HG02623 (cell line): ENCODE data around the gene TPST1.

Source experiments
- ATAC-seq: cut with Tn5 transposase; IDR thresholded peaks from one replicate; pipeline ENCODE4 v1.9.1; 2021; ENCODE audit warnings: moderate library complexity; ENCODE audit not compliant: unreplicated experiment

The TPST1 gene

DNA sequence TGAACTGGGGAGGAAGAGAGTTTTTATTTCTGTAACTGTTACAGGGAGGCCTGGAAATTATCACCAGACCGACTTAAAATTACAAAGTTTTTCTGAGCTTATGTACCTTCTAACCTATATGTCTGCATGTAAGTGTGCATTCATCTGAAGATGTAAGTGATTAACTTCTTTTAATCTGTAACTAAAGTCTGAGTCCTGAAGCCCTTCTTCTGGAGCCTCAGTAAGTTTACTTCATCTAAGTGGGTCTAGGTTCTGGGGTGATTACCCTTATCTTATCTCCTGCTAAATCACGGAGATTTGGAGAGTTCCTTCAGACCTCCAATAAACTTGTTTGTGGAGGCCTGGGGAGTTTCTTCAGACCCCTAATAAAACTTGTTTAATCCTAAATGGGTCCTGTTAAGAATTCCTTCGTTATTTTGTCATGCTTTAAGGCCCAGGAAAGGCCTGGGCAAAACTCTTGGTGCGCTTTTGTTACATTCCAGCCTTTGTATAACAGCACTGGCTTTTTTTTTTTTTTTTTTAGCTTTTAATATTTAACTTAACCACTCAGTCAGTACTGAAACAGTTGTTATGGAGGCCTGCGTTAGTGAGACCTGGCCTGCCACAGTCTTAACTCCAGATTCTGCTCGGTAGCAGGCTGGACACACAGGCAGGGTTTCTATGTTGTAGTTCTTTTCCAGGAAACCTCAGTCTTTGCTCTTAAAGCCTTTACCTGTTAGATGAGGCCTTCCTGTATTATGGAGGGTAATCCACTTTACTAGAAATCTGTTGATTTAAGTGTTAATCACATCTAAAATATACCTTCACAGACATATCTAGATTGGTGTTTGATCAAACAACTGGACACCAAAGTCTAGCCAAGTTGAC, 33.0 kb downstream of the TPST1 start:
- ATAC-seq, result no peak

DNA sequence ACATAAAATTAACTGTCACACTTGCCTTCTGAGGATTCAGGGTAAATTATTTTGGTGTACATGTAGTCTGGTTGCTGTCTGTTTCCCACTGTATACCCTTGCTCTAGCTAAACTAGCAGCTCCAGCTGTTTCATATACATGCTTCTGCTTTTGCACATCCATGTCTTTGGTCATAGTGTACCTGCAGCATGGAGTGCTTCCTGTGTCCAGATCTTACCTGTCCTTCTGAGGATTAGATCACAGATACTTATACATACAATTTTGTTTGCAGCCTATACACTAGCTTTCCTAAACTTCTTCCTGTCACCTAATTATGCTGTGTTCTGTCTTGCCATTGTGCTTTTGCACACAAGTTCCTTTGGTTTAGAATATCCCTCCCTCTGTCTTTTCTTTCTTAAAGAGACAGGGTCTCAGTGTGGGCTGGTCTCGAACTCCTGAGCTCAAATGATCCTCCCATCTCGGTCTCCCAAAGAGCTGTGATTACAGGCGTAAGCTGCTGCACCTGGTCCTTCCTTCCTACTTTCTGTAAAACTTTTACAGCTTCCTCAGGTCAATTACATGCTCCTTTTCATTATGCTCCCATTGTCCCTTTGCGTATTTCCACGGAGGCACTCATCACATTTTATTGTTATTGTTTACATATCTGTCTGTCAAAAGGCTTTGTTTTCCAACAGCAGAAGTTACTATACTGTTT, 33.8 kb downstream of the TPST1 start:
- no peak for ATAC-seq

- no peak for ATAC-seq
Measured at GRCh38 chr7:66239467-66239856, 34.3 kb downstream of the TPST1 start.

GRCh38 chr7:66245008-66245407, 39.9 kb downstream of the TPST1 start:
- no peak for ATAC-seq

- no peak for ATAC-seq
Measured at GRCh38 chr7:66246554-66247171, 41.5 kb downstream of the TPST1 start.

GRCh38 chr7:66247380-66248078, 42.4 kb downstream of the TPST1 start:
- ATAC-seq, result no peak

- no peak for ATAC-seq
Measured at GRCh38 chr7:66250711-66251110, 45.6 kb downstream of the TPST1 start.

GRCh38 chr7:66255534-66256100, 50.5 kb downstream of the TPST1 start:
- ATAC-seq, result no peak

GRCh38 chr7:66256281-66256680, 51.1 kb downstream of the TPST1 start:
- ATAC-seq, result no peak

DNA sequence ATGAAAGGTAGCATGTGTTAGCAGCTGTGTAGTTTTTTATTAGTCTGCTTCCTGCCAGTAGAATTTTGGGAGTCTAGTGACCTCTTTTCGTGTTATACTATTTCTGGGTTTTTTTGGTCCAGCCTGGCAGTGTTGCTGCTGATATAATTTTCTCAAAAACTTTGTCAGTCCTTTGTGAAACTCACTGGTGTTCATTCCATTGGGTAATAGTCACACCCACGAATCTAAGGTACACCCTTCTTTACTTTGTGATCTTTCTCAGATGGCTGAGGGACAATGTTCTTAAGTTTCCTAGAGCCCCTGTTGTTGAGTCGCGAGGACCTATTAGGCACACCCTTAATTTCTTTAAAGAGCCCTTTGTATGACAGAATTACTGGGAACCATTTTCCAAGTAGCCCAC, 52.3 kb downstream of the TPST1 start:
- no peak for ATAC-seq

GRCh38 chr7:66258409-66258808, 53.3 kb downstream of the TPST1 start:
- ATAC-seq, result no peak

GRCh38 chr7:66261941-66262340, 56.8 kb downstream of the TPST1 start:
- ATAC-seq, result no peak

DNA sequence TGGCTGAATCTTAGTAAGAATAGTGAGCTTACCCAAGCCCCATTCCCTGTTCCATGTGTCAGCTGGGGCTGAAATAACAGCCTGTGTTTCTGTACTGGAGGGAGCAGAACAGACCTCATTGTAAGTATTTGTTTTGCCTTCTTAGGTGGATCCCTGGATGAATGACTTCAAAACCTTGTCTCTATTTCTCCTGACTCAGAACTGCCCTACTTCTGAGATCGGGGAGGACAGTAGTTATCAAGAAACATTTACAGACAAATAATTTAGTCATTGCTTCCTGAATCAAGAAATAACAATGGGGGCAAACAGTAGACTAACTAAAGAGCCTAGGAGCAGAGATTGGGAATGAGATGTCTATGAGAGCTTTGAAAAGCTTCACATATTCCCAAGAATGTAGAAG, 58.8 kb downstream of the TPST1 start:
- no peak for ATAC-seq

GRCh38 chr7:66265566-66265965, 60.4 kb downstream of the TPST1 start:
- ATAC-seq, result no peak

DNA sequence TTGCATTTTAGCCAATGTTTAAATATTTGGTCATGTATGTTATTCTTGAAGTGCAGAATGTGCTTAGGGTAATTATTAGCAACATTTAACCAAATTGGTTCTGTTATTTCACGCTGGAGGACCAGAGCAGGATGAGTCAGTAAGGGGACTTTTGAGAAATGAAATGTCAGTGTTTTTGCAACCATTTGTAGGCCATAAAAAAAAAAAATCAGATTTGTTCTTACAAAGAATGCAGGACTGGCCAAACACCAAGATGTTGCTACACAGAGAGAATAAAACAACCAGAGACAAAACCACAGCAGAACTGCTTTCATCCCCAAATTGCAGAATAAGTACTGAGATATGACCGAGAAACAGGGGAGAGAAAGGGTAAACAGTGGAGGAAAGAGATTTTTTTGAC, 62.1 kb downstream of the TPST1 start:
- no peak for ATAC-seq

DNA sequence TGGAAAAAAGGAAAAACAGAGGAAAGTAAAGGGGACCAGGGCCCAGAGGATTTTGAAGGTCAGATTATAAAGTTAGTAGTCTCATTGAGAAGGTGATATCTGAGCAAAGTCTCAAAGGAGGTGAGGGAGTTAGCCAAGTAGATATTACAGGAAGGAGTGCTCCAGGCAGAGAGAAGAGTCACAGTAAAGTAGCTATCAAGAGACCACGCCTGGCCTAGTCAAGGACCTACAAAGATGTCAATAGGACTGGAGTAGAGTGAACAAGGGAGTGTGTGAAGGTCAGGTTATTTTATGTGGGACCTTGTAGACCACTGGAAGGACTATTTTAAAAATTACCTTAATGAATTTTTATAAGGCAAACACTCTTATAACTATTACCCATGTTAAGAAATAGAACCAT, 64.8 kb downstream of the TPST1 start:
- ATAC-seq, result no peak

DNA sequence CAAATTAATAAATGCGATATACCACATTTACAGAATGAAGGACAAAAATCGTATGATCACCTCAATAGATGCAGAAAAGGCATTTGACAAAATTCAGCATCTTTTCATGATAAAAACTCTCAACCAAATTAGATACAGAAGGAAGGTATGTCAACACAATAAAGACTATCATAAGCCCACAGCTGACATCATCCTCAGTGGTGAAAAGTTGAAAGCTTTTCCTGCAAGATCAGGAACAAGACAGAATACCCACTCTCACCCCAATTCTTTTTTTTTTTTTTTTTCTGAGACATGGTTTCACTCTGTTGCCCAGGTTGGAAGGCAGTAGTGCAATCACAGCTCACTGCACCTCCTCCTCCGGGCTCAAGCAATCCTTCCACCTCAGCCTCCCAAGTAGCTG, 67.2 kb downstream of the TPST1 start:
- no peak for ATAC-seq

- ATAC-seq, result no peak
Measured at GRCh38 chr7:66276363-66276762, 71.2 kb downstream of the TPST1 start.

- no peak for ATAC-seq
Measured at GRCh38 chr7:66277492-66277891, 72.4 kb downstream of the TPST1 start.

- no peak for ATAC-seq
Measured at GRCh38 chr7:66279912-66280311, 74.8 kb downstream of the TPST1 start.
